ENCODE data around the gene MARCHF9. TPM values are rescaled to one million over a fixed set of nuclear protein-coding genes. Genes with fewer than 3 reads are reported as not detected.

Gene MARCHF9
- total RNA-seq, 1 experiment from 2014 or later = 18.9 TPM

DNA sequence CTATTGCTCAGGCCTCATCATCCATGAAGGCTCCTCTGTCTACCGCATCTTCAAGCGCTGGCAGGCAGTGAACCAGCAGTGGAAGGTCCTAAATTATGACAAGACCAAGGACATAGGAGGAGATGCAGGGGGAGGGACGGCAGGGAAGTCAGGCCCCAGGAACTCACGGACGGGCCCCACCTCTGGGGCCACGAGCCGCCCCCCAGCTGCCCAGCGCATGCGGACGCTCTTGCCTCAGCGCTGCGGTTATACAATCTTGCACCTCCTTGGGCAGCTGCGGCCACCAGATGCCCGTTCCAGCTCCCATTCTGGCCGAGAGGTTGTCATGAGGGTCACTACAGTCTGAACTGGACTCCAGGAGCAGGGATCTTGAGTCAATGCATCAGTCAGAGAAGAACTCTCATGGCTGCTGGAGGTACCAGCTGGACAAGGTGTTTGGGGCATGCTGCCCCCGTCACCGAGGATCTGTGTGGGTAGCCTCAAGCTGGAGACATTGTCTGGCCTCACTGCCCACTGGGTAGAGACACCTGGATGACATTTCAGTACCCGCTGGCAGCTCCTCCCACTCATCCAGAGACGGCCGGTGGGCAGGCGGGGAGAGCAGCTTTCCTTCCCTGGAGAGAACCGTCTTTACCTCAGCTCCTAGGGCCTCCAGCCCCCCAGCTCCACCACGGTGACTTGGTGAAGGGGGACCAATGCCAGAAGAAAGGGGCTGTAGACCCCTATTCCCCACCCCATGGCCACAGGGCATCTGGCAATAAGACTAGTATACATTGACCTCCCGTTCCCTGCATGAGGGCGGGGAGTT is 3.9 kb downstream of the MARCHF9 start:
- Histone ChIP-seq H3K4me2 (no peak overlapping the region), H3K4me1 (replicated peaks; ENCODE audit: insufficient read depth) (peaks cover 9% of the 10 kb centered on the region), H3K9me3 (ENCODE audit: insufficient read depth, low read depth) (no peaks in the 10 kb centered on the region), H3K4me3 (no peak overlapping the region), H3K79me2 (ENCODE audit: low read depth) (no peaks in the 10 kb centered on the region), H3K27ac (no peak overlapping the region), H2AFZ (no peak overlapping the region), H3K9me2 (ENCODE audit: insufficient read depth) (no peaks in the 10 kb centered on the region), H3F3A (ENCODE audit: insufficient read depth, low read depth) (peaks cover 9% of the 10 kb centered on the region; the same call in 1 of the 2 replicates), H3K27me3 (ENCODE audit: insufficient read depth, low read depth) (peaks cover 3% of the 10 kb centered on the region; the same call in 1 of the 2 replicates), H3K36me3 (ENCODE audit: low read depth) (no peaks in the 10 kb centered on the region), H4K20me1 (ENCODE audit: insufficient read depth) (no peaks in the 10 kb centered on the region; the same call in 1 of the 2 replicates)
- DNase-seq = no peak
- BruUV-seq (replicated peaks) = no TSS peak
- POLR2A ChIA-PET (ENCODE audit: unreplicated experiment) = interaction anchor here (0.6 to 0.8 kb wide), 3 partner anchors 20 to 179 kb away, joined by 5 to 8 read pairs (median 6); no protein-coding TSS in a partner anchor
- intact Hi-C loops (cut with micrococcal nuclease; ENCODE audit: unreplicated experiment) = no loop called here
- CTCF ChIA-PET = no interaction called here
- TF ChIP-seq EZH2 (IDR thresholded peaks at IDR 0.05; ENCODE audit: low read depth) = no peak
- TF ChIP-seq, protein P1, sequence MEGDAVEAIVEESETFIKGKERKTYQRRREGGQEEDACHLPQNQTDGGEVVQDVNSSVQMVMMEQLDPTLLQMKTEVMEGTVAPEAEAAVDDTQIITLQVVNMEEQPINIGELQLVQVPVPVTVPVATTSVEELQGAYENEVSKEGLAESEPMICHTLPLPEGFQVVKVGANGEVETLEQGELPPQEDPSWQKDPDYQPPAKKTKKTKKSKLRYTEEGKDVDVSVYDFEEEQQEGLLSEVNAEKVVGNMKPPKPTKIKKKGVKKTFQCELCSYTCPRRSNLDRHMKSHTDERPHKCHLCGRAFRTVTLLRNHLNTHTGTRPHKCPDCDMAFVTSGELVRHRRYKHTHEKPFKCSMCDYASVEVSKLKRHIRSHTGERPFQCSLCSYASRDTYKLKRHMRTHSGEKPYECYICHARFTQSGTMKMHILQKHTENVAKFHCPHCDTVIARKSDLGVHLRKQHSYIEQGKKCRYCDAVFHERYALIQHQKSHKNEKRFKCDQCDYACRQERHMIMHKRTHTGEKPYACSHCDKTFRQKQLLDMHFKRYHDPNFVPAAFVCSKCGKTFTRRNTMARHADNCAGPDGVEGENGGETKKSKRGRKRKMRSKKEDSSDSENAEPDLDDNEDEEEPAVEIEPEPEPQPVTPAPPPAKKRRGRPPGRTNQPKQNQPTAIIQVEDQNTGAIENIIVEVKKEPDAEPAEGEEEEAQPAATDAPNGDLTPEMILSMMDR (conservative IDR thresholded peaks at IDR 0.05) = no peak

DNA sequence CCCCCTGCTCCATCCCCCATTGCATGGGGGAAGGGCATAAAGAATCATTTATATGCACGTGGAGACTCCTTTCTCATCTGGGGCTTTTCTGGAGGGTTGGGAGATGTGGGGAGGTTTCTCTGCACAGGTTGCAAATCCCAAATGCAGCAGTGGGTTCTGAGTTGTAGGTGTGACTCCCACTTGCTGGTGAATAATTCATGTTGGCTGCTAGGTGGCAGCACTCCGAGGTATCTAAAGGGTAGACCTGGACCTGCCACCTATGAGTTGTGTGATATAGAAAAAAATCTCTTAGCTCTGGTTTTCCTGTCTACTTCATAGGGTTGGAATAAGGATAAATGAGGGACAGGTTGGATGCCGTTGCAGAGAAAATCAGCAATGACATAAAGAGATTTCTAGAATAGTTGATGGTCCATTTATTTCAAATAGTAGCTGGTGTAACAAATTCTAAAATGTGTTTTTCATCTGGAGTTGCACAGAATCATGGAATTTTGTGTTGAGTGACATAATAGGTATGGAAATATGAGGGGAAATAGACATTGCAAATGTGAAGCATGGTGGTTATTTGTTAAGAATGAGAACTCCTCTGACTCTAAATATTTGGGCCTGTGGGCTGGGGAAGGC is 4.6 kb downstream of the MARCHF9 start:
- Histone ChIP-seq H3K27me3 (ENCODE audit: insufficient read depth, low read depth) (peaks cover 10% of the 10 kb centered on the region), H3K4me2 (no peak overlapping the region), H3K4me1 (replicated peaks; ENCODE audit: insufficient read depth) (peaks cover 2% of the 10 kb centered on the region), H3K36me3 (ENCODE audit: low read depth) (no peaks in the 10 kb centered on the region), H3F3A (ENCODE audit: insufficient read depth, low read depth) (peaks cover 2% of the 10 kb centered on the region; the same call in 1 of the 2 replicates), H4K20me1 (ENCODE audit: insufficient read depth) (no peaks in the 10 kb centered on the region; the same call in 1 of the 2 replicates), H3K9me2 (ENCODE audit: insufficient read depth) (no peaks in the 10 kb centered on the region), H3K79me2 (ENCODE audit: low read depth) (no peaks in the 10 kb centered on the region), H2AFZ (no peak overlapping the region), H3K4me3 (no peak overlapping the region), H3K9me3 (ENCODE audit: insufficient read depth, low read depth) (no peaks in the 10 kb centered on the region), H3K27ac (no peak overlapping the region)
- CTCF ChIA-PET = interaction anchor here (0.6 kb wide), 3 partner anchors 10 to 46 kb away, joined by 3 to 9 read pairs (median 4); no protein-coding TSS in a partner anchor
- intact Hi-C loops (cut with micrococcal nuclease; ENCODE audit: unreplicated experiment) = no loop called here
- POLR2A ChIA-PET (ENCODE audit: unreplicated experiment) = interaction anchor here (0.5 to 0.8 kb wide), 5 partner anchors 18 to 1410 kb away, joined by 3 to 8 read pairs (median 5); no protein-coding TSS in a partner anchor
- TF ChIP-seq, protein P1 (conservative IDR thresholded peaks at IDR 0.05) = peak; percentile 74
- no peak for TF ChIP-seq EZH2 (IDR thresholded peaks at IDR 0.05; ENCODE audit: low read depth)
- peak in 1 of 2 experiments; percentile 27 for DNase-seq
- no TSS peak for BruUV-seq (replicated peaks)

DNA sequence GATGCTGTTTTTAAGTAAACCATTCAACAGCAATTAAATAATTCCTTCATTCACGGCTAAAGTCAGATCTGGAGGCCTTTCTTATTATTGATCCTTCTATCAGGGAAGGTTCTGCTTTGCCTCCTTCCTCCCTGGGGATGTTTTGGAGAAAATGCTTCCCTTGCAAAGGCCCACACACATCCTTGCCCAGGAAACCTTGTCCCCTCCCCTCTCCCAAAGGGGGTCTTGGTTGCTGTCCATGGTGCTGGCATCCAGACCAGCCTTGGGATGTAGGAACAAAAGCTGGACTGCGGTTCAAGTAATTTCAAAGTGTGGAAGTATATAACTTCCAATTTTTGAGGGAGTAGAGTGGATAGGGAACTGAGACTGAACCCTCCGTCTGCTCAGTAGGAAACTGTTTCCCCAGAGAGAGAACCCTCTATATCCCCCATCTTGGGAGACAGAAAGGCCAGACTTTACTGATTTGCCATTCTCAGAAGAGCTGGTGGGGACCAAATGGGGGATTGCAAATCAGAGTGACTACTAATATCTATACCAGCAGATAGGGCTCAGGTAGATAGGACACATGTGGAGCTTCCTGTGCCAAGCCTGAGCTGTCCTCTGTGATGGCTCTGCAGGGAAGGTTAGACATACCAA is 5.6 kb downstream of the MARCHF9 start:
- ChIA-PET CTCF (no interaction called here), POLR2A (ENCODE audit: unreplicated experiment) (no interaction called here)
- Histone ChIP-seq H3F3A (ENCODE audit: insufficient read depth, low read depth) (no peaks in the 10 kb centered on the region), H3K9me3 (ENCODE audit: insufficient read depth, low read depth) (no peaks in the 10 kb centered on the region), H3K4me2 (no peak overlapping the region), H3K36me3 (ENCODE audit: low read depth) (no peaks in the 10 kb centered on the region), H3K27me3 (ENCODE audit: insufficient read depth, low read depth) (peaks cover 20% of the 10 kb centered on the region), H2AFZ (no peak overlapping the region), H3K79me2 (ENCODE audit: low read depth) (no peaks in the 10 kb centered on the region), H3K9me2 (ENCODE audit: insufficient read depth) (no peaks in the 10 kb centered on the region), H3K4me3 (no peak overlapping the region), H3K4me1 (replicated peaks; ENCODE audit: insufficient read depth) (no peaks in the 10 kb centered on the region; the same call in 1 of the 2 replicates), H3K27ac (no peak overlapping the region), H4K20me1 (ENCODE audit: insufficient read depth) (no peaks in the 10 kb centered on the region; the same call in none of the 2 replicates)
- BruUV-seq (replicated peaks) = no TSS peak
- TF ChIP-seq, protein P1 (conservative IDR thresholded peaks at IDR 0.05) = no peak
- no peak for TF ChIP-seq EZH2 (IDR thresholded peaks at IDR 0.05; ENCODE audit: low read depth)
- DNase-seq = no peak
- intact Hi-C loops (cut with micrococcal nuclease; ENCODE audit: unreplicated experiment) = no loop called here
